GM19438 (cell line): ENCODE data around the gene QRFP.

ENCODE experiments used
- ATAC-seq: cut with Tn5 transposase; IDR thresholded peaks from one replicate; pipeline ENCODE4 v1.9.1; 2021; ENCODE audit warnings: low read depth; ENCODE audit not compliant: unreplicated experiment

The QRFP gene

DNA sequence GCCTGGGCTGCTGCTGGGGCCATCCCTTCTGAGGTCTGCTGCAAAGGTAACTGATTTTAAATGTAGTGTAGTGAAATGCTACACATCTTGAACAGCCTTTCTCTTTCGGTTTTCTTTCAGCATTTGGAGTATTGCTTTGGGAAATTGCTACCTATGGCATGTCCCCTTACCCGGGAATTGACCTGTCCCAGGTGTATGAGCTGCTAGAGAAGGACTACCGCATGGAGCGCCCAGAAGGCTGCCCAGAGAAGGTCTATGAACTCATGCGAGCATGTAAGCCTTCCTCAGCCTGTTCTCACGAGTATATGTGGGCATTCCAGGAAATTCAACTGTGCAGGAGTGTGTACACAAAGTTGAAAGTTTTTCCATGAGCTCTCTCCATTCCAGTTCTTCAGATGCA lies 18.3 kb downstream of the QRFP start:
- ATAC-seq, result no peak

DNA sequence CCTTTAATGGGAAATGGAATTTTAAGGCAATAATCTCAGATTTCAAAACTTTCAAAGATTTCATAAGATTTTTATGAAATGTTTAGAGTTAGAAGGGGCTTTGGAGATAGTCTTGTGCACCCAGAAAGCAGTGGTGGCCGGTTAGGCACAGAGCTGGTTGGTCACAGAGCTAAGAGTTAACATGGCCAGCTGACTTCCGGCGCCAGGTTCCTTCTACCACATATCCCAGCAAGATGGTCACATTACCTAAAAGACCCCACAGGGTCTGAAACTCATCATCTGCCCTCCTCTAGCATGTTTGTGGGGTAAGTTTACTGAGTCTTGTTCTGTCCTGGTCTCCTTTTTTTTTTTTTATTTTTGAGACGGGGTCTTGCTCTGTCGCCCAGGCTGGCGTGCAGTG lies 19.3 kb downstream of the QRFP start:
- no peak for ATAC-seq

DNA sequence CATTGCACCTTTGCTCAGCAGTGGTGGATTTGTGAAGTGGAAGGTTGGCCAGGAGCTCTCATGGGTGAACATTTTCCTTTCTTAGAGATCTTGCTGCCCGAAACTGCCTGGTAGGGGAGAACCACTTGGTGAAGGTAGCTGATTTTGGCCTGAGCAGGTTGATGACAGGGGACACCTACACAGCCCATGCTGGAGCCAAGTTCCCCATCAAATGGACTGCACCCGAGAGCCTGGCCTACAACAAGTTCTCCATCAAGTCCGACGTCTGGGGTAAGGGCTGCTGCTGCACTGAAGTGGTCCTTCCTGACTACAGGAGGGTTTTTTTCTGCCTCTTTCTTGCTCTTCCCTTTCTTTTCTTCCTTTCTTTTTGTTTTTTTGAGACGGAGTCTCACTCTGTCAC lies 21.8 kb downstream of the QRFP start:
- ATAC-seq, result no peak

DNA sequence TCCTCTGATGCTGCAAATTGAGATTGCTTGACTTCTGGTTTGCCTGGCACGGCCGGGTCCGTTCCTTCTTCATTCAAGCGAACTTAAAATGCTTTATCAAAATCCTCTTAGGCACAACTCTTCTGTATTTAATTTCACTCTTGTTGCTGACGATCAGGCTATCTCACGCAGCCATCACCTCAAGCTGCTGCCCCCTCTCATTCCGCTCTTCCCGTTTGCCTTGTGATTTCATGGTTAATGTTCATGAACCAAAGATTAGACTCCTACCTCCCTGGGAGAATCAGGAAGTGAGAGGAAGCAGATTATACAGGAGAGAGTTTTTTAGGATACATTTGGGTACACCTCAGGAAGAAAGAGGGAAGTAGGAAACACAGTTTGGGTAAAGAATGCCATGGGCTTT lies 22.6 kb downstream of the QRFP start:
- no peak for ATAC-seq

DNA sequence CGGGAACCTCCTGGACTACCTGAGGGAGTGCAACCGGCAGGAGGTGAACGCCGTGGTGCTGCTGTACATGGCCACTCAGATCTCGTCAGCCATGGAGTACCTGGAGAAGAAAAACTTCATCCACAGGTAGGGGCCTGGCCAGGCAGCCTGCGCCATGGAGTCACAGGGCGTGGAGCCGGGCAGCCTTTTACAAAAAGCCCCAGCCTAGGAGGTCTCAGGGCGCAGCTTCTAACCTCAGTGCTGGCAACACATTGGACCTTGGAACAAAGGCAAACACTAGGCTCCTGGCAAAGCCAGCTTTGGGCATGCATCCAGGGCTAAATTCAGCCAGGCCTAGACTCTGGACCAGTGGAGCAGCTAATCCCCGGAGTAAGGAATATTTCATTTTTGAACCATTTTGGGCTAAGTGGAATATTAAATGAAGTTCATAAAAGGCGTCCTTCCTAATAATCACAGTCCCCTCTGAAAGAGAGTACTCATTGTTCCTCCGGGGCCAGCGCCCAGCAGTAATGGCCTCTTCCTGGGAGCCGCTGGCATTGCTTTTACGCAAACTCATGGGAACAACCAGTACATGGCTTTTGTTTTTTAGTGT lies 23.6 kb downstream of the QRFP start:
- no peak for ATAC-seq

DNA sequence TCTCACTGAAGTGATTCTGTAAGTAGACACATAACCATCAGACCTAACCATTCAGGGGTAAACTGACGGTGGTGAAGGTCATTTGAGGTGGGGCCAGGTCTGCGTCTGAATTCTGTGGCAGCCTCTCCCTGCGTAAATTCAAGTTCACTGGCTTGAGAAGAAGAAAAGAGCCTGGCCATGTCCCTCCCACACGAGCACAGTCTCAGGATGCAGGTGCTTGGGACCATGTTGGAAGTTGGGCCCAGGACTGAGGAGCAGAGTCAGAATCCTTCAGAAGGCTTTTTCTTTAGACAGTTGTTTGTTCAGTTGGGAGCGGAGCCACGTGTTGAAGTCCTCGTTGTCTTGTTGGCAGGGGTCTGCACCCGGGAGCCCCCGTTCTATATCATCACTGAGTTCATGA lies 24.1 kb downstream of the QRFP start:
- ATAC-seq, result no peak

DNA sequence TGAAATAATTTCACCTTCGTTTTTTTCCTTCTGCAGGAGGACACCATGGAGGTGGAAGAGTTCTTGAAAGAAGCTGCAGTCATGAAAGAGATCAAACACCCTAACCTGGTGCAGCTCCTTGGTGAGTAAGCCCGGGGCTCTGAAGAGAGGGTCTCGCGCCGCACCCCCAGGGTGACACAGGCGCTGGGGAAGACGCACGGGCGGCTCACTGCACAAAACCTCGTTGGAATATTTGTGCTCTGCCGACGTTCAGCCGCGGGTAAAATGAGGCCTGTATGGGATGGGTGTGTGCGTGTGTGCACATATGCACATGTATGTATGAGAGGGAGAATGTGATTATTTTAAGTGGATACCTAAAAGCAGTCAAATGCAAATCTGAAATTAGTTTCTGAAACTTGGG lies 24.5 kb downstream of the QRFP start:
- ATAC-seq, result no peak

DNA sequence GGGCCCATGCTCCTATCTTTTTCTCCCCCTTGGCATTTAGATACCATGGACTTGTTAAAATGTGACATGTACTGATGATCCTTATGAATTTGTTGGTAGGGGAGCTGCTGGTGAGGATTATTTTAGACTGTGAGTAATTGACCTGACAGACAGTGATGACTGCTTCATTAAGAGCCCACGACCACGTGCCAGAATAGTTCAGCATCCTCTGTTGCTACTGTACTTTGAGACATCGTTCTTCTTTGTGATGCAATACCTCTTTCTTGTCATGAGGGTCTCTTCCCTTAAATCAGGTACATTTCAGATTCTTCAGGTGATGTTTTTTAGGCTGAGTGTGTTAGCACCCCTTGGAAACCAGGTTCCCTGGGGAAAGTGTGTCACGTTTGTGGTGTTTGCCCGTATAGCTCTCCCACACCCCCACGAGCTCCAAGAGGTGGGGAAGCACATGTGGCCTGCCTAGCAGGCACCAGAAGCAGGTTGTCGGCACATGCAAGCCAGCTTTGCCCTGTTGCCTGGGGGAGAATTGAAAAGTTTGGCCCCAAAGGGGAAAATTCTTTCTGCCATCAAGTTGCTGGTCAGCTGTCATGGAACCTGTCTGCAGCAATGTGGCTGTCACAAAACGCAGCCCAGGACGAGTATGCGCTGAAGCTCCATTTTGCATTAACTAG lies 25.1 kb downstream of the QRFP start:
- no peak for ATAC-seq

DNA sequence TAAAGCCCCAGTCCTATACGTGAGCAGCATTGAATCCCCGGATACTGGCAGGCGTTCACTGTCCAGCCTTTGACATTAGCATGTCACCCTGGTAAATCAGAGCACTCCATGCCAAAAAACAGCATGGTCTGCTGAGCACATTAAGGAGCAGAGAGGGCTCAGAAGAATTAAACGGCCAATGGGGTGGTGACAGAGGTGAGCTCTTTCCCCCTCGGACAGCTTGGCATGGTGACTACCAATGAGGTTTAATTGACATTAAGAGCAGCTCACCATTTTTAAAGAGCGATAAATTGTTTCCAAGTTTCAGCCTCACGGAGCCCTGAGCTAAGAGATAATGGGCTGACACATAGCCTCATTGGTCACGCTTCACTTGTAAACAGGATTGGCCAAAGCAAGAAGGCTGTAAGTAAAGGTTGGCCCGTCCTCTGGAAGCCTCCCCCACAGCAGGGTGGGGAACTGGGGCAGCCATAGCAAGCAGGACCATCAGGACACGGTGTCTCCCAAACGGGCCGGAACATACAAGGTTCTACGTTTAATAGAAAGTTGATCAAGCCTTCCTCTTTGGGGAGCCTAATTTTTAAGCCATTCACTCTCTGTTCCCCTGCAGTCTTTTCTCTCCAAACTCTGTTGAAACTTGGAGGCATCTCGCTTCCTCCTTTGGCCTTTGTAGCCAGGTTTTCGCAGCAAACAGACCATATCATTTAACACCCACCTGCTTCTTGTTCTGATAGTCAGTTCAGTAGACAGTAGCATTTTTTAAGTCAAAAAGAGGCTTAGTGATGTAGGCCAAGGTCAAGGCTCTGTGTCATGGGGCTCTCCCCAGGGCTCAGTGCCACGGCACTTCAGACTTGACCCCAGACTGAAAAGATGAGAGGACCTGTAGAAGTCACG lies 25.9 kb downstream of the QRFP start:
- no peak for ATAC-seq

DNA sequence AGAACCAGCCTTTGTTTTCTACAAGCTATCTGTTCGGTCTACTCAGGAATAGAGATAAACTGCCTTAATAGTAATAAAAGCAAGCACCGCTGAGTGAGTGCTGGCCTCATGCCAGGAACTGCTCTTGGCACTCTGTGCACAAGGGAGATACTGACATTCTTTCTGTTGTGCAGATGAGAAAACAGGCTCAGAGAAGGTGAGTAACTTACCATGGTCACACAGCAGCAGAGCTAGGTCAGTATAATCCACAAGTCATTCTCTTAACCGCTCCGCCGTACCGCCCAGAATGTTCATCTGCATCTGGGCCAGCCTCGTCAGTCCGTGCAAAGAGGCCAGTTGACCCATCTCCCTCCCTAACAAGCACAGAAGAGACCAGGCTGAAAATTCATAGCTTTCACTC lies 27.4 kb downstream of the QRFP start:
- no peak for ATAC-seq

DNA sequence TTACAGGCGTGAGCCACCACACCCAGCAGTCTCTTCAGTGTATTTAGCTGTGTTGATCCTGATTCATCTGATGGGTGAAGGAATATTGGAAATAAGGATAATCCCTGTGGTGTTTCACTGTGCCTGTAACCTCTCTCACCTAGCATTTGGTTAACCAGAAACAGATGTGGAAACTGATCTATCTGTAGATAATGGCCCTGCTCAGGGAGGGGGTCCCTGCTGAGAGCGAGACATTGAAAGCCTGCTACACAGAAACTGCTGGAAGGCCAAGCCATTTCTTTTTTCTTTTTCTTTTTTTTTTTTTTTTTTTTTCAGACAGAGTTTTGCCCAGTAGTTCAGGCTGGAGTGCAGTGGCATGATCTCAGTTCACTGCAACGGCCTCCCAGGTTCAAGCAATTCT lies 28.4 kb downstream of the QRFP start:
- no peak for ATAC-seq

DNA sequence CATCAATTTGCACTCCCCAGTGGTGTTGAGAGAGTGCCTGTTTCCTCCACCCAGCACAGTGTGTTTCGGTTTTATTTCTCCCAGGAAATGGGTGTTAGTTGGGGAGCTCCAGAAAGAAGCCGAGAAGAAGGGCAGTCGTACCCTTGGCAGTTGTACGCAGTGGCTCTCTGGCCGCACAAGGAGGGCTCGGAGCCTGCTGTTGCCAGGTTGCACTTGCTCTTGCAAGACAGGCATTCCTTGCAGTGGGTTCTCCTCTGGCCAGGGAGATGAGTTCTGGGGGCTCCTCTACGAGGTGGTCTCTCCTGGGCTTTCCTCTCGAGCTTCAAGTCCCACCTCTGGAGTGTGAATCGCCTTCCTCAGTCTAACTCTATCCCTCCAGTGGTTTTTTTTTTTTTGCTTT lies 29.1 kb downstream of the QRFP start:
- ATAC-seq, result no peak

DNA sequence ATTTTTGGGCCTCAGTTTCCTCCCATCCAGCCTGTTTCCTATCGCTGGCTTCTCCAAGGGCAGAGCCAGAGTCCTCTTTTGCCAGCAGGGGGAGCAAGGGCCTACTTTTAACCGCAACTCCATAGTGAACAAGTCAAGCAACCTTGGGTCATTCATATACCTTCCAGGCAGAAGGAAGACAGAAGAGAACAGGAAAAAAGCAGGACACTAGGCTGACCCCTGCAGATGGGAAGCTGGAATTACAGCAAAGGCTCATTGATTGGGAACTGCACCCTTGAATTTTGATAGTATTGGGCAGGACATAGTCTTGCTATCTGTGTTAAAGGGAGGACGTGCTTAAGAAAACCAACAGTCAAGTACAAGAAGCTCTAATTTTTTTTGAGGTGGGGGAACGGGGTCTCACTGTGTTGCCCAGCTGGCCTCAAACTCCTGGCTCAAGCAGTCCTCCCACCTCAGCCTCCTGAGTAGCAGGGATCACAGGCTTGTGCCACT lies 30.1 kb downstream of the QRFP start:
- no peak for ATAC-seq

DNA sequence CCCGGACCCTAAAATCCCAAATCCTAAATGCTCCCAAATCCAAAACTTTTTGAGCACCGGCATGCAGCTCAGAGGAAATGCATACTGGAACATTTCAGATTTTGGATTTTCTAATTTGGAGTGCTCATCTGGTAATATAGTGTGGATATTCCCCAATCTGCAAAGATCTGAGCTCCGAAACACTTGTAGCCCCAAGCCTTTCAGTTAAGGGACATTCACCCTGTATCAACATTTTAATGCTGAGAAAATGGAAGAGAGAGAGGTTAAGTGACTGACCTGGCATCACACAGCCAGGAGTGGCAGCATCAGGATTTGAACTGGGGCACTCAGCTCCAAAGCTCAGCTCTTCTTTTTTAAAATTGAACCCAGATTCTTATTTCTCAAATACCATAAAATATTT lies 30.7 kb downstream of the QRFP start:
- ATAC-seq, result no peak

DNA sequence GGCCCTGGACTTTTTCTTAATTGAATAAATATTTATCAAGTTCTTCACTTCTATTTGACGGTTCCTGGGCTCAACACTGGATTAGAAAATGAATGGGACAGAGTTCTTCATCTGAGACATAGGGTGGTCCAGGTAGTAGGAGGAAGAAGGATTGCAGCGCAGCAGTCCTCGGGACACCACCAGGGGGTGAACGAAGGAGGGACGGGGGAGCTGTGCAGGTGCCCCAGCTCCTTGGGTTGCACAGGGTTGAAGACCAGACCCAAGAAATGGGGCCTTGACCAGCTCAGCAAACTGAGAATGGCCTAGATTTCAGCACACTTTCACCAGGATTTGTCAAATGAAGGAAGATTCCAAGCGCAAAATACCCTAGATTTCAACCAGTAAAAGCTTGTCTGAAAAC lies 32.1 kb downstream of the QRFP start:
- ATAC-seq, result no peak

DNA sequence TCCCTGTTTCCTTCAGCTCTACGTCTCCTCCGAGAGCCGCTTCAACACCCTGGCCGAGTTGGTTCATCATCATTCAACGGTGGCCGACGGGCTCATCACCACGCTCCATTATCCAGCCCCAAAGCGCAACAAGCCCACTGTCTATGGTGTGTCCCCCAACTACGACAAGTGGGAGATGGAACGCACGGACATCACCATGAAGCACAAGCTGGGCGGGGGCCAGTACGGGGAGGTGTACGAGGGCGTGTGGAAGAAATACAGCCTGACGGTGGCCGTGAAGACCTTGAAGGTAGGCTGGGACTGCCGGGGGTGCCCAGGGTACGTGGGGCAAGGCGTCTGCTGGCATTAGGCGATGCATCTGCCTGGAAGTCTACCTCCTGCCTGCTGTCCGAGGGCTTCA lies 33.9 kb downstream of the QRFP start:
- ATAC-seq, result no peak

DNA sequence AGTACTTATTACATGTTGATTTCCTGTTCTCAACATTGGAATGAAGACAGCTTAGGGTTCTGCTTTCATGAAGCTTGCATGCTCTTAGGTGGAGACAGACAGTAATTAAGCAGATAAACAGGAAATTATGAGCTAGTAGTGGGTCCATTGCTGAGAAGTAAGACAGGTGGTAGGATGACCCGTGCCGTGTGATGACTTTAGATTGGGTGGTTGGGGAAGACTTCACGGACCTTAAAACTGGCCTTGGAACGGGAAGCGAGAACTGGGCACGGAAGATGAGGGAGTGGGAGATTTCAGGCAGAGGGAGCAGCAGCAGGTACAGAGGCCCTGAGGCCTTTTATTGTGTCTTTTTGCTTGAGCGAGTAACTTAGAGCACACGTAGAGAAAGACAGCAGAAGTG lies 34.4 kb downstream of the QRFP start:
- ATAC-seq, result no peak

DNA sequence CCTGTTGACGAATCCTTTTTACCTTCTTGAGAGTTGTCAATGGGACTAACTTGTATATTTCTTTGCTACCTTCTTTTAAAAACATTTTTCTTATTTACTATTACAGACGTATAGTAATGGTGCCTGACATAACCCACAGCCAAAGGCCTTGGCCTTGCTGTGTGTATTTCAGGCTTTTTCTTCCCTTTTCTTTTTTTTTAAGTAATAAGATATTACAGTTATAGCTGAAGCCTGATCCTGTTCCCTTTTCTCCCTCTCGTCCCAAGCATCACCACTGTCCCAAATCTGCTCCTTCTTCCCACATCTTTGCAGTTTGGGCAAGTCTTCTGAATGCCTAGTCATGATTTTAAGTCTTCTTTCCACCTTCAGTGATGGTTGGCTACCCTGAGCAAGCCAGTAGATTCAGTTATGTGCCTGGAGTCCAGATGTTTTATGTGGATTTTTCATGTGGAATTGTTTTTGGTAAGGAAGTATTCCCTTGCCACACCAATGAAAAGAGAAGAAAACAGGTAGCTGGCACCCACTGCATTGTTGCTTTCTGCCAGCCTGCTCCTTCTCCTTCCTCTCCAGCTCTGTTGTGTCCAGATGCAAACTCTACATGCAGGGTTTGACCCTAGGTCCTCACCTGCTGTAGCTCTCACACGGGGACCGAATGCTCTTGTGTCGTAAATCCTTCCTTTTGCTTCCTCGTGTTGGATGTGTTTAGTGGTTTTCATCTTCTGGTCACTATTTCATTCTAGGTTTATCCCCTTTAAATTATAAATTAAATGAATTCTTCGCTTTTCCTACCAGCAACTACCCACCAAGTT lies 35.0 kb downstream of the QRFP start:
- no peak for ATAC-seq

DNA sequence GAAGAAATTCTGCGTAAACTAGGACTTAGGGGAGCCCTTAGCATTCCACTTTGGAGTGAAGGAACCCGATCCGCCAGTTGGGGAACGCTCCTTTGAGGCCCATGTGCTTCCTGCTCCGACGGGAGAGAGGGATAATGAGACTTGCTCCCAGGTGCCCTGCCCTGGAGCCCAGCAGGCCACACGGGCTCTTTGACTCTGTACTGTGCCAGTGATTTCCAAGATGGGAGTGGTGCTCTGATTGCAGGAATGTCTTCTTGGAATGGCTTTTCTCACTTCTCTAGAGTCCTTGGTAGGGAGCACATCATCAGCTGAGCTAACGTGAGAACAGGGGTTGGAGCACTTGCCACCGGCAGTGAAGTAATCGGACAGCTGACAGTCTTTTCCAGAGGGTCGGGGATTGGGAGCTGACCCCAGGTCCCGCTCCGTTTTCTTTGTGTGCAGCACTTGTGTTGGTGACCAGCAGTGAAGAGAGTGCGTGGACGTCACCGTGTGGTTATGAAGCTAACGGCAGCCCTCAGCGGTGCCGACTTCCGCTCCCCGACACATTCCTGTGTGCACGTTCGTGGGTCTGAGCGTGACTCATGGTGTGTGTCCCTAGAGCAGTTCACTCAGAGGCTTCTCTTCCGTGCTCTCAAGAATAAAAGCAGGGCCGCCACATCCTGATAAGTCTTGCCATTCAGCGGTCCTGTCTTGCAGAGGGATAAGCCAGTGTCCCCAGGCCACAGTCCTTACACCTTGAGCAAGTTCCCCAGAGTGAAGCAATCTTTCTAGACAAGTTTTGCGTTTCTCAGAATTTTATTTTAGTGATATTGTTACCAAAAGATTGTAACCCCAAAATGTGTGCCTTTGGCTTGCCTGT lies 35.9 kb downstream of the QRFP start:
- ATAC-seq, result no peak
